Fibroblast of lung (primary cell): ENCODE measurements around the gene STX8. TPM values are rescaled to one million over a fixed set of nuclear protein-coding genes. Genes with fewer than 3 reads are reported as not detected.

Experiments used
- DNase-seq, 2 donors: peaks; one replicate each; pipeline versions ENCODE4 v3.0.0 to v3.0.0-alpha.2; 2010; ENCODE audit warnings: low read depth in 2 of 2
- H2AFZ ChIP-seq: 2 replicates; pipeline ENCODE4 v1.5.1; 2012; ENCODE audit warnings: low read length, control low read depth, inconsistent platforms
- H3K27ac ChIP-seq: 2 replicates; pipeline ENCODE4 v1.5.1; 2011; ENCODE audit warnings: low read length, control low read depth; ENCODE audit not compliant: insufficient read depth
- H3K27me3 ChIP-seq: 2 replicates; pipeline ENCODE4 v1.5.1; 2011; ENCODE audit warnings: mild to moderate bottlenecking, low read length; ENCODE audit not compliant: control insufficient read depth, insufficient read depth
- H3K36me3 ChIP-seq: 2 replicates; pipeline ENCODE4 v1.5.1; 2011; ENCODE audit warnings: low read length; ENCODE audit not compliant: control insufficient read depth, insufficient read depth
- H3K4me1 ChIP-seq: 2 replicates; pipeline ENCODE4 v1.5.1; 2011; ENCODE audit warnings: low read length; ENCODE audit not compliant: control insufficient read depth, insufficient read depth; ENCODE audit errors: extremely low read depth
- H3K4me2 ChIP-seq: 2 replicates; pipeline ENCODE4 v1.5.1; 2011; ENCODE audit warnings: low read length, control low read depth; ENCODE audit not compliant: insufficient read depth; ENCODE audit errors: extremely low read depth
- H3K4me3 ChIP-seq, 4 experiments: fragments of 200-600 bp in 1 of 4; sonication (generic) in 1 of 4; replicated peaks in 1 of 4; 2 replicates each; pipeline ENCODE4 v1.5.1; 2011 to 2016; ENCODE audit warnings: low read length in 4 of 4, low read depth in 3 of 4, mild to moderate bottlenecking in 3 of 4, control low read depth in 2 of 4, inconsistent platforms in 1 of 4, mixed read lengths in 1 of 4; ENCODE audit not compliant: insufficient read depth in 1 of 4; ENCODE audit errors: control extremely low read depth in 1 of 4
- H3K79me2 ChIP-seq: 2 replicates; pipeline ENCODE4 v1.5.1; 2012; ENCODE audit warnings: mild to moderate bottlenecking, low read length, inconsistent platforms; ENCODE audit not compliant: control insufficient read depth, insufficient read depth
- H3K9ac ChIP-seq: 2 replicates; pipeline ENCODE4 v1.5.1; 2011; ENCODE audit warnings: mild to moderate bottlenecking, low read length, control low read depth; ENCODE audit not compliant: insufficient read depth
- H3K9me3 ChIP-seq: 2 replicates; pipeline ENCODE4 v1.5.1; 2012; ENCODE audit warnings: low read depth, low read length; ENCODE audit not compliant: control insufficient read depth, insufficient read depth
- H4K20me1 ChIP-seq: 2 replicates; pipeline ENCODE4 v1.5.1; 2011; ENCODE audit warnings: low read length; ENCODE audit not compliant: control insufficient read depth, insufficient read depth; ENCODE audit errors: extremely low read depth
- CTCF ChIP-seq, 2 donors: IDR thresholded peaks in 1 of 2; conservative IDR thresholded peaks in 1 of 2; 1 replicate in 1 of 2; 2 replicates in 1 of 2; pipeline ENCODE4 v1.5.1; 2011 to 2012; ENCODE audit warnings: low read length in 2 of 2, control low read depth in 1 of 2, inconsistent platforms in 1 of 2, low read depth in 1 of 2, mild to moderate bottlenecking in 1 of 2
- EZH2 ChIP-seq: IDR thresholded peaks from 2 replicates; pipeline ENCODE4 v1.5.1; 2012; ENCODE audit warnings: low read length, control low read depth, mild to moderate bottlenecking; ENCODE audit errors: missing control alignments
- polyA plus RNA-seq, 2 donors: library from polyadenylated mRNA; depleted of rRNA in 1 of 2; stranded (reverse) in 1 of 2; unstranded in 1 of 2; fragments of >200 nt; gene quantifications; 2 replicates each; pipeline ENCODE4 v1.2.1, GENCODE V29; 2011 to 2012; ENCODE audit warnings: missing spikeins in 1 of 2
- total RNA-seq: library from RNA; depleted of rRNA; stranded (reverse); fragments of >200 nt; gene quantifications from 2 replicates; pipeline ENCODE4 v1.2.1, GENCODE V29; 2014

STX8 gene
- total and polyA plus RNA-seq, 2 donors (not counting 1 experiment from before 2014, with no cell fraction given): 84.7 to 128 TPM

- TF ChIP-seq CTCF (conservative IDR thresholded peaks at IDR 0.05 in 1 of 2, IDR thresholded peaks at IDR 0.05 in 1 of 2; ENCODE audit: low read depth in 1 of 2, low read length in 2 of 2) (no peak), EZH2 (no peak)
- Histone ChIP-seq H3K4me1 (no peaks in the 10 kb centered on the region), H3K27me3 (no peaks in the 10 kb centered on the region), H3K27ac (no peak overlapping the region), H3K9me3 (no peaks in the 10 kb centered on the region), H3K4me3 (no peak overlapping the region), H2AFZ (no peak overlapping the region), H3K9ac (no peak overlapping the region), H4K20me1 (no peaks in the 10 kb centered on the region), H3K79me2 (no peaks in the 10 kb centered on the region), H3K36me3 (no peaks in the 10 kb centered on the region), H3K4me2 (no peak overlapping the region)
- DNase-seq: no peak
Measured at GRCh38 chr17:9498490-9498889, 77.1 kb downstream of the STX8 start.

GRCh38 chr17:9488556-9488955 is 87.1 kb downstream of the STX8 start:
- TF ChIP-seq CTCF (conservative IDR thresholded peaks at IDR 0.05 in 1 of 2, IDR thresholded peaks at IDR 0.05 in 1 of 2; ENCODE audit: low read depth in 1 of 2, low read length in 2 of 2) (no peak), EZH2 (no peak)
- Histone ChIP-seq H4K20me1 (no peaks in the 10 kb centered on the region), H3K27ac (no peak overlapping the region), H3K4me2 (no peak overlapping the region), H3K27me3 (no peaks in the 10 kb centered on the region), H3K79me2 (no peaks in the 10 kb centered on the region), H3K36me3 (no peaks in the 10 kb centered on the region), H3K9me3 (no peaks in the 10 kb centered on the region), H3K4me3 (no peak overlapping the region), H2AFZ (no peak overlapping the region), H3K9ac (no peak overlapping the region), H3K4me1 (no peaks in the 10 kb centered on the region)
- peak in 1 of 2 donors; percentile 54 for DNase-seq

GRCh38 chr17:9487406-9487805 is 88.2 kb downstream of the STX8 start:
- H3K4me3 ChIP-seq: no peak overlapping the region
- no peaks in the 10 kb centered on the region for H3K36me3 ChIP-seq
- H4K20me1 ChIP-seq: no peaks in the 10 kb centered on the region
- no peak overlapping the region for H3K4me2 ChIP-seq
- H3K4me1 ChIP-seq: no peaks in the 10 kb centered on the region
- no peak overlapping the region for H3K27ac ChIP-seq
- no peaks in the 10 kb centered on the region for H3K9me3 ChIP-seq
- H3K79me2 ChIP-seq: no peaks in the 10 kb centered on the region
- H3K27me3 ChIP-seq: no peaks in the 10 kb centered on the region
- peak in 1 of 2 donors; percentile 52 for DNase-seq
- no peak overlapping the region for H2AFZ ChIP-seq
- TF ChIP-seq EZH2: no peak
- TF ChIP-seq CTCF (conservative IDR thresholded peaks at IDR 0.05 in 1 of 2, IDR thresholded peaks at IDR 0.05 in 1 of 2; ENCODE audit: low read depth in 1 of 2, low read length in 2 of 2): no peak
- no peak overlapping the region for H3K9ac ChIP-seq
